GM18907 (cell line): Measurements from ENCODE around the gene LYAR.

Source experiments
- ATAC-seq: cut with Tn5 transposase; IDR thresholded peaks from one replicate; pipeline ENCODE4 v1.9.1; 2021; ENCODE audit warnings: mild to moderate bottlenecking, moderate library complexity; ENCODE audit not compliant: unreplicated experiment

Gene LYAR, protein sequence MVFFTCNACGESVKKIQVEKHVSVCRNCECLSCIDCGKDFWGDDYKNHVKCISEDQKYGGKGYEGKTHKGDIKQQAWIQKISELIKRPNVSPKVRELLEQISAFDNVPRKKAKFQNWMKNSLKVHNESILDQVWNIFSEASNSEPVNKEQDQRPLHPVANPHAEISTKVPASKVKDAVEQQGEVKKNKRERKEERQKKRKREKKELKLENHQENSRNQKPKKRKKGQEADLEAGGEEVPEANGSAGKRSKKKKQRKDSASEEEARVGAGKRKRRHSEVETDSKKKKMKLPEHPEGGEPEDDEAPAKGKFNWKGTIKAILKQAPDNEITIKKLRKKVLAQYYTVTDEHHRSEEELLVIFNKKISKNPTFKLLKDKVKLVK

DNA sequence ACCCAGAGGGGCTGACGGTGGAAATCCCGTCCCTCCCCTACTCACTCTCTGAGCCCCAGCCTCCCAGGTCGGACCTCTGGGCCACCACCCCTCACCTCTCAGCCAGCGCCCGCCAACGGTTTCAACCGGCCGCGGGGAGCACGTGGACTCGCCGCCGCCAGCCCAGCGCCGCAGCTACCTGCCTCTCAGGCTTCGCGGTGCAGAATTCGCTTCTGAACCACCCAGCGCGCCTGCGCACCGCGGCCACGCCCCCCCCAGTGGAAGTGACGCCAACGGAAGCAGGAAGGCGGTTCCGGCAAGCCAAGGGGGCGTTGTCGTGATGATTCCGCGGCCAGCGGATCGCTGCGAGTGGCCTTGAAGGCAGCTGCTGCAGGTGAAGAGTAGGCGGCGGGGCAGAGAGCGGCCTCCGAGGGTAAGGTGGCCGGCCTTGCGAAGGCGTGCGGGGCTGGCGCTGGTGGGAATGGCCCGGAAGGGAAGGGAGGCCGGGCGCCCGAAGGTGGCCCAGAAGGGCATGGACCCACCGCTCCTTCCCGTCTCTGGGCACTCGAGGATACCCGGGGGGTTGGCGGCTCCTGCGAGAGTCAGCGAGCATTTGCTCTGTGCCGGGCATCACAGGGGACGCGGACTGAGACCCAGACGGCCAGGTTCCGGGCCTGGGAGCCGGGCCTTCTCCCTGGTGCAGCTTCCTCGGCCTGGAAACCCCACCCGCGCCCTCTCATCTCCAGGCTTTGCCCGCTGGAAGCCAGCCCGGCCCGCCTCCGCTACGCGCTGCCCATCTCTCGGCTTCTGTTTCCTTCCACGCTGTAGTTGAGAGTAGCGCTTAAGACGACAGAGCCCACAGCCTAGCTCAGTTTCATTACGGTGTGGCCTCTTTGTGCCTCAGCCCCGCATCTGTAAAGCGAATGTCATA is at the start of gene LYAR, which contains the start of gene ZBTB49:
LYAR (minus strand) TSS at position 214 of the 910 bp plus-strand sequence. CDS start 6,412 bp downstream, outside the sequence.
ZBTB49 (plus strand) TSS at position 311 of the 910 bp plus-strand sequence. CDS start 9,695 bp downstream, outside the sequence.
- peak; percentile 86 for ATAC-seq

- no peak for ATAC-seq
These were observed 49.6 kb upstream of the LYAR start for GRCh38 chr4:4339504-4340085.

DNA sequence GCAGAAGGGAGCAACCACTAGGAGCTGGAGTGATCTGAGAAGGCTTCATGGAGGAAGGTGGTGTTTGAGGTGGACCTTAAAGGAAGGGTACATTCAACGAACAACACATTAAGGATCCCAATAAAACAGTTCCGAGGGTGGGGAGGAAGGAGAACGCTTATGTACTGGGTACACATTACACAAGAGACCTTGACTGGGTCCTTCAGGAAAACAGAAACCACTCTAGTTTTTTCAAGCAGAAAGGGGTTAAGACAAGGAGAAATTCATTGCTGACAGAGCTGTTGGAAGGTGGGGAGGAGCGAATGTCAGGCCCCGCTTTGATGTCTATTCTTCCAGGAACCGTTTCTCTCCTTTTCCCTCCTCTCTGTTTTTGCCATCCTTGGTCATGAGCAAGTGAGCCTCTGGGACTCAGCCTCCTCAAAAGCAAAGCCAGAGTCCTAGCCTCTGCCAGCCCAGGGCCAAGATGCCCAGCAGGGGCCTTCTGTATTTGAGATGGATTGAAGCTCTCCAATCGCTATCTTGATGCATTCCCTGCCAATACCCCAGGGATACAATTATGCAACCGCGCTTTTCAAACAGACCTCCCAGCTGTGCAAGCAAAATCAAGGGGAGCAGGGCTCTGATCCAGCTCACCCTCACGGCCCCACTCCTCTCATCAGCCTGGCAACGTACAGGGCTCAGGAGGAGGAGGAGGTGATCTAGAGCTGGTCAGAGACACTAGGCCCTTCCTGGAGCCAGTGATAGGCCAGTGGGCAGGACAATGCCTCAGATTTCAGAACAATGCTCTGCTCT is 48.5 kb upstream of the LYAR start:
- ATAC-seq, result no peak

DNA sequence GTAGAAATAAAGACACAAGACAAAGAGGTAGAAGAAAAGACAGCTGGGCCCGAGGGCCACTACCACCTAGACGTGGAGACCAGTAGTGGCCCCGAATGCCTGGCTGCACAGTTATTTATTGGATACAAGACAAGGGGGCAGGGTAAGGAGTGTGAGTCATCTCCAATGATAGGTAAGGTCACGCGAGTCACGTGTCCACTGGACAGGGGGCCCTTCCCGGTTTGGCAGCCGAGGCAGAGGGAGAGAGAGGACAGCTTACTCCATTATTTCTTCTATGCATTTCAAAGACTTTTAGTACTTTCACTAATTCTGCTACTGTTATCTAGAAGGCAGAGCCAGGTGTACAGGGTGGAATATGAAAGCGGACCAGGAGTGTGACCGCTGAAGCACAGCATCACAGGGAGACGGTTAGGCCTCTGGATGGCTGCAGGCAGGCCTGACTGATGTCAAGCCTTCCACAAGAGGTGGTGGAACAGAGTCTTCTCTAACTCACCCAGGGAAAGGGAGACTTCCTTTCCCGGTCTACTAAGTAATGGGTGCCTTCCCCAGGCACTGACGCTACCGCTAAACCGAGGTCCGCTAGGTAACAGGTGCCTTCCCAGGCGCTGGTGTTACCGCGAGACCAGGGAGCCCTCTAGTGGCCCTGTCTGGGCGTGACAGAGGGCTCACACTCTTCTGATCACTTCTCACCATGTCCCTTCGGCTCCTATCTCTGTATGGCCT is 45.0 kb upstream of the LYAR start:
- peak; percentile 61 for ATAC-seq

- ATAC-seq, result no peak
These were observed 43.3 kb upstream of the LYAR start for GRCh38 chr4:4333265-4333706.

DNA sequence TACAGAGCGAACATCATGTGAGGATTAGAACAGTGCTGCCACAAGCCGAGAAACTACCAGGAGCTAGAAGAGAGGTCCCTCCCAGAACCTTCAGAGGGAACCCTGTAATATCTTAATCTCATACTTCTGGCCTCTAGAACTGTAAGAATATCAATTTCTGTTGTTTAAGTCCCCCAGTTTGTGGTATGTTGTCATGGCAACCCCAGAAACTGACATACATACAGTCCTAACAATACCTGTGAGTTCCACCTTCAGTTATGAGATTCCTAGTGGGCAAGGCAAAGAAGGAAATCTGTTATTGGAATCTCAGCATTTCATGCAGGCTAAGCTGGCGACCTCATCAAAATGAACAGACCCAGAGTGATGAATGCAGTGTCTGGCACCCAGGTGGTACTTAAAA is 42.6 kb upstream of the LYAR start:
- no peak for ATAC-seq

- no peak for ATAC-seq
These were observed 40.8 kb upstream of the LYAR start for GRCh38 chr4:4330794-4331193.

DNA sequence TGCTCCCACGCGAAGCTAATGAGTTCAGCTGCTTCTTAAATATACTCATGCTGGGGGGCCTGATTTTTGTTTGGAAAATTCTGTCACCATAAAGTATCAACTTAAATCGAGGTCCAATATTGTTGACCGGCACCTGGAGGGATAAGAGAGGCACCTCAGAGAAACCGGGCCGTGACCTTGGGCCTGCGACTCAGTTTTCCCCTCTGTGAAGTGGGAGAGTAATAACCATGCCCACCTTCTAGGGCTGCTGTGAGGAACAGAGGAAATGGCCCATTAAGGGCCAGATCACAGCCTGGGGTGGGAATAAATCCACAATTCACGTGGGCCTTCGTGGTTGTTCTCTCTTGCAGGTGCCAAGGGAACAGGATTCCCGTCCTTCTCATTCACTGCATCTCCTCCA is 39.5 kb upstream of the LYAR start:
- no peak for ATAC-seq

GRCh38 chr4:4328840-4329239 is 38.9 kb upstream of the LYAR start:
- no peak for ATAC-seq

DNA sequence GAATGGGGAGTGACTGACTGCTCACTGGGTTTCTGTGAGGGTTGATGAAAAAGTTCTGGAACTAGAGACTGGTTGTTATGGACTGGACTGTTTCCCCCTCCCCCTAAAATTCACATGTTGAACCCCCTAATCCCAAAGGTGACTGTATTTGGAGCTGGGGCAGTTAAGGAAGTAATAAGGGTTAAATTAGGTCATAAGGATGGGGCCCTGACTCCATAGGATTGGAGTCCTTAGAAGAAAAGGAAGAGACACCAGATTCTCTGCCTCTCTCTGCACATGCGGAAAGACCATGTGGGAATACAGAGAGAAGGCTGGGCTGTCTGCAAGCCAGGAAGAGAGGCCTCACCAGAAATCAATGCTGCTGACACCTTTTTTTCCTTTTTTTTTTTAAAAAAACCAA is 38.3 kb upstream of the LYAR start:
- ATAC-seq, result no peak

GRCh38 chr4:4327652-4328121 is 37.7 kb upstream of the LYAR start:
- no peak for ATAC-seq

- ATAC-seq, result no peak
These were observed 36.2 kb upstream of the LYAR start for GRCh38 chr4:4326166-4326565.

DNA sequence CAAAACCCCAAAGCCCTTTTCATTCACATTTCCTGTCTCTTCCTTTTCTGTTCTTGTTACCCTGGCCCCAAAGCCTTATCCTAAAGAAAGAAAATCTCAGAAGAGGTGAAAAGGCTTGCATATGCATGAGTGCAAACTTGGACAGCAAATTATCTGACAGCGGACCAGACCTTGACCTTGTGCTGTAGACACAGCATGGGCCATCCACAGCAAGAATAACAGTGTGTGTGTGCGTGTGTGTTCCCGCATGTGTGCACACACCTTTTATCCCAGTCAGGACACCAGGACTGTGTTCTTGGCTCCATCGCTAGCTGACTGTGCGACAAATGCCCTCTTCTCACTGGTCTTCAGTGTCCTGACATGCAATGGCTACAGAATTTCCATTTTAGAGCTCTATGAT is 35.4 kb upstream of the LYAR start:
- ATAC-seq, result no peak

DNA sequence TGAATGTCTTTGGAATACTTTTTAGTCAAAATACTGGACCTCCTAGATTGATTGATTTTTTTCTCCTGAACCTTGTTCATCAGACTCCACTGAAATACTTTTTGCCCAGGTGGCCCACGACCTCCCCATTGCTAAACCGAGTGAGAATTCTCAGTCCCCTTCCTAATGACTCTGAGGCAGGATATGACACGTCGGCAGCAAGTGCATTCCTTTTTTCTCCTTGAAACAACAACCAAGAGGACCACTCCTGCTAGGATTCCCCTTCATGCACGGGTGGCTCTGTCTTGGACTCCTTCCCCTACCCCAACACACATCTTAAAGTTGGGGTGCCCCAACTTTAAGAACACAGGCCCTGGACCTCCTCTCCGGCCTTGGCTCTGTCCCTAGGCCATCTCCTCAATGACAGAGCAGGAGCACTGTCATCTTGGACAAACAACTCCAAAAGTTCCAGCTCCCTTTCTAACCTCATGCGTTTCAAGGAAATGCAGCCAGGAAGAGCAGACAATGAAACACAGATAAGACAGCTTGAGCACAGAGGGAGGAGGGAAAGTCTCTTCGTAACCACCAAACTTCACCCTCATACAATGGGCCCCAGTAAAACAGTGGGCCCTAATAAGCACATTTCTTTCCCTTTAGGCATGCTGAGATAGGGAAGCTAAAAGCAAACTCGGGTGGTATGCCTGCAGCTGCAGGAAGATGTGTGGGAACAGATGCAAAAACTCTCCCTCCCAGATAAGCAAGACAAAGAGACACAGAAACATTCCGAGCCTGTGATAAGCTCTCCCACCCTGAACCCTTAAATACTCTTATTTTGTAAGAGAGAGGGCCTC is 34.0 kb upstream of the LYAR start:
- no peak for ATAC-seq

DNA sequence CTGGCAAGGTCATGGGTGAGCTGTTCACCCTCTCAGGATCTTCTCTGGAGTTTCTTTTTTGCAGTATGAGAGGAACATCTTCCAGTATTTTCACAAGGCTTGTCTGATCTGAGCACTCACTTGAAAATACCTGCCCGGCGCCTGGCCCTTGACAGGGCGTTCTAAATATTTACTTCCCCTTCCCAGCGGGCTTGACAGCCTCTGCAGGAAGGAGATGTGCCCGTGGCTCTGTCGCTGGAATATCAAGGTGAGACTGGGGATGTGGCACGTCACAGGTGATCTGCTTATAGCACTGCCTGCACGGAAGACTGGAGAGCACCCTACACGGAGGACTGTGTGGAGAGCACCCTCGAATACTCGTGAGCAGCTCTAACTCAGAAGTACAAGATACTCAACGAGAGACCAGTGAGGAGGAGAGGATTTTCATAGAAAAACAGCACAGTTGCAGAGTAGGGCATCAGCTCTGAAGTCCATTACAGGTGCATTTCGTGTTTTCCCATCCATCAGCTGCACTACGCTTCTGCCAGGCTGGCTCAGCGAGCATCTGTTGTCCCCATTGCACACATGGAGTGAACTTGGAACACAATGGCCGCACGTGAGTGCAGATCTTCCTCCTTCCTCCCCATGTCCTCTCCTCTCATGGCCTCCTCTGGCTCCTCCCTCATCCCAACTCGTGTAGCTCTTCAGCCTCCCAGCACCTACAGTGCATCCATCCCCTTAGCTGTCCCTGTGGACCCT is 32.2 kb upstream of the LYAR start:
- ATAC-seq, result no peak

DNA sequence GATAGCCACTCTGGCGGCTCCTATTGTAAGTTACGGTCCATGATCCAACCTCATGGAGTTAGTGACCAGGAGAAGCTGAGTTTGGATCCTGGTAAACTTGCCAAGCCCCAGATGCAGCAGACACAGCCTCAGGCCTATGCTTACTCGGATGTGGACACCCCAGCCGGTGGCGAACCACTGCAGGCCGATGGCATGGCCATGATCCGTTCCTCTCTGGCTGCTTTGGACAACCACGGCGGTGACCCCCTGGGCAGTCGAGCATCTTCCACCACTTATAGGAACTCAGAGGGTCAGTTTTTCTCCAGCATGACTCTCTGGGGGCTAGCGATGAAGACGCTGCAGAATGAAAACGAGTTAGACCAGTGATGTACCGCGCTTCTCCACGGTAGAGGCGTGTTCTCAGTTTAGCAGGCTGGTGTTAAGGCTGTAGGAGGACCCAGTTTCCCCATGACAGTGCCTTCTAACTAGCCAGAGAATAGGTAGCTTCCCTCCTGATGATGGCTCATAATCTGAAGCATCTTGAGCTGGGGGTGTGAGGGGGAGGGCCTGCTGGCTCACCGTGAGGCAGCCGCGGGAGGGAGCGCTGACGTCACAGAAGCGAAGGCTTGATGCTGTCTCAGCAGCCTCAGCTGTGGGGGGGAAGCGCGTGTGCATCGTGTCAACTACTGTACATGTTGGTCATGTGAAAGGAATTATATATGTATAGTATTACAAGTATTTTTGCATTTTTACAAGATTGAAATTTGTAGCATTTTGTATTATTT is 31.2 kb upstream of the LYAR start:
- no peak for ATAC-seq

DNA sequence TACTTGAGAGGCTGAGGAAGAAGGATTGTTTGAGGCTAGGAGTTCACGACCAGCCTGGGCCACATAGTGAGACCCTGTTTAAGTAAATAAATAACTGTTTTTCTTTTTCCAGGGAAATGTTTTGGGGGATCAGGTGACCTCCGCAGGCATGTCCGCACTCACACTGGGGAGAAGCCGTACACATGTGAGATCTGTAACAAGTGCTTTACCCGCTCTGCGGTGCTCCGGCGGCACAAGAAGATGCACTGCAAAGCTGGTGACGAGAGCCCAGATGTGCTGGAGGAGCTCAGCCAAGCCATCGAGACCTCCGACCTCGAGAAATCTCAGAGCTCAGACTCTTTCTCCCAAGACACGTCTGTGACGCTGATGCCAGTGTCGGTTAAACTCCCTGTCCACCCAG is 30.6 kb upstream of the LYAR start:
- no peak for ATAC-seq
